Epithelial cell of proximal tubule (primary cell): Measurements from ENCODE around the gene CCDC136. TPM values are rescaled to one million over a fixed set of nuclear protein-coding genes. Genes with fewer than 3 reads are reported as not detected.

ENCODE experiments used
- DNase-seq: peaks from one replicate; pipeline ENCODE4 v3.0.0-alpha.2; 2011; ENCODE audit warnings: low read depth
- H3K4me3 ChIP-seq: 2 replicates; pipeline ENCODE4 v1.5.1; 2011; ENCODE audit warnings: low read depth, mild to moderate bottlenecking, low read length
- CTCF ChIP-seq: conservative IDR thresholded peaks from 2 replicates; pipeline ENCODE4 v1.5.1; 2012; ENCODE audit warnings: low read depth, mild to moderate bottlenecking, low read length
- total RNA-seq: library from RNA; depleted of rRNA; stranded (reverse); fragments of >200 nt; gene quantifications from 2 replicates; pipeline ENCODE4 v1.2.3, GENCODE V29; 2015

Gene CCDC136
- total RNA-seq, 1 donor from 2014 or later: 2.0 TPM

DNA sequence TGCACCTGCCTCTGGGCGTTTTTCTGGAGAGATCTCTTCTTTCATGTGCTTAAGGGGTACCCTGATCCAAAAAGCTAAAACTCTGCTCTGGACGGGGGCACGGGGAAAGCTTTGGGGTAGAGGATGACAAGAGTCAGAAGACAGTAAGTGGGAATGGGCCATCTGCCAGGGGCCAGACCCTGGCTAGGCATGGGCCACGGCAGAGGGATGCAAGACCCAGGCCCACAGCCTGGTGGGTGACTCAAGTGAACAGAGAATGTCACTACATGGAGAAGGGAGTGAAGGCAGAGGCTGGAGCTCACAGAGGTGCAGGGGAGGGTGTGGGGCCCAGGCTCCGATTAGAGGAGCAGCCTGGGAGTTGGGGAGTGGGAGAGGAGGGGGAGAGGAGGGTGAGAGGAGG, 53.7 kb downstream of the CCDC136 start:
- TF ChIP-seq CTCF: no peak
- H3K4me3 ChIP-seq: no peak overlapping the region
- no peak for DNase-seq

GRCh38 chr7:128845987-128846386, 54.2 kb downstream of the CCDC136 start:
- TF ChIP-seq CTCF: no peak
- H3K4me3 ChIP-seq: no peak overlapping the region
- no peak for DNase-seq

GRCh38 chr7:128846781-128847444, 55.1 kb downstream of the CCDC136 start:
- H3K4me3 ChIP-seq: no peak overlapping the region
- DNase-seq: no peak
- no peak for TF ChIP-seq CTCF

DNA sequence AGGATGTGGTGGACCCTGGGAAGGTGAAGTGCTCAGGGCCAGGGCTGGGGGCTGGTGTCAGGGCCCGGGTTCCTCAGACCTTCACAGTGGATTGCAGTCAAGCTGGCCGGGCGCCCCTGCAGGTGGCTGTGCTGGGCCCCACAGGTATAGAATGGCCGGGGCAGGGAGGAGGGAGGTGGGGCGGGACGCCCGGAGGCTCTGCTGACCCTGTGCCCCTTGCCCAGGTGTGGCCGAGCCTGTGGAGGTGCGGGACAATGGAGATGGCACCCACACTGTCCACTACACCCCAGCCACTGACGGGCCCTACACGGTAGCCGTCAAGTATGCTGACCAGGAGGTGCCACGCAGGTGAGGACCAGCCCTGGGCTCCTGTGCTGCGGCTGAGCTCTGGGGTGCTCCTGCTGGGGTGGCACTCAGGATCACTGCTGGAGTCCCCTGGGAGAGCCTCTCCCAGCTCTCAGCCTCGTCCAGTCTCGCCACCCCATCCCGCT, 56.0 kb downstream of the CCDC136 start:
- no peak for TF ChIP-seq CTCF
- H3K4me3 ChIP-seq: no peak overlapping the region
- DNase-seq: no peak

DNA sequence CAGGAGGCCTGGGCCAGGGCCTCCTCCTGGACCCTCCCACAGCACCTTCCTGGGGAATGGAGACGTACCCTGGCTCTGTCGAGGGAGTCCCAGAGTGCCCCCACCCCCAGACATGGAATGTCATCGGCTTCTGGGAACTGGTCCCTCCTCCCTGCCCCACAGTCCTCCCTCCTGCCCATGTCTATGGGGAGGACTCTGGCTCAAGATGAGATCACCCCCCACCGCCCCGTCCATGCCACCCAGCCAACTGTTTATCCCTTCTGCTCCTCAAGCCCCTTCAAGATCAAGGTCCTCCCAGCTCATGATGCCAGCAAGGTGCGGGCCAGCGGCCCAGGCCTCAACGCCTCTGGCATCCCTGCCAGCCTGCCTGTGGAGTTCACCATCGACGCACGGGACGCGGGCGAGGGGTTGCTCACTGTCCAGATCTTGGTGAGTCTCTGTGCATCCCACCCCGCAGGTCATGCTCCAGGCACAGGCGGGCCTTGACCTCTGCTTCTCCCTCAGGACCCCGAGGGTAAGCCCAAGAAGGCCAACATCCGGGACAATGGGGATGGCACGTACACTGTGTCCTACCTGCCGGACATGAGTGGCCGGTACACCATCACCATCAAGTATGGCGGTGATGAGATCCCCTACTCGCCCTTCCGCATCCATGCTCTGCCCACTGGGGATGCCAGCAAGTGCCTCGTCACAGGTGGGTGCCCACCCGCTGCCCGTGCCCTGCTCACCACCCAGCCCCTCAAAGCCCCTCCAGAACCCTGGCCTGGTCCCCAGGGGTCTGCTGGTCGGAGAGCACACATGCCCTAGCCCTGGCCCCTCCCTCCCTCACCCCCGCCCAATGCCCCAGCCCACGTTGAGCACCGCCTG, 56.8 kb downstream of the CCDC136 start:
- DNase-seq: no peak
- no peak overlapping the region for H3K4me3 ChIP-seq
- TF ChIP-seq CTCF: no peak

- H3K4me3 ChIP-seq: no peak overlapping the region
- no peak for DNase-seq
- no peak for TF ChIP-seq CTCF
Observed at GRCh38 chr7:128849156-128849515, 57.4 kb downstream of the CCDC136 start.
